ENCODE results near the gene TSHZ2.

DNA sequence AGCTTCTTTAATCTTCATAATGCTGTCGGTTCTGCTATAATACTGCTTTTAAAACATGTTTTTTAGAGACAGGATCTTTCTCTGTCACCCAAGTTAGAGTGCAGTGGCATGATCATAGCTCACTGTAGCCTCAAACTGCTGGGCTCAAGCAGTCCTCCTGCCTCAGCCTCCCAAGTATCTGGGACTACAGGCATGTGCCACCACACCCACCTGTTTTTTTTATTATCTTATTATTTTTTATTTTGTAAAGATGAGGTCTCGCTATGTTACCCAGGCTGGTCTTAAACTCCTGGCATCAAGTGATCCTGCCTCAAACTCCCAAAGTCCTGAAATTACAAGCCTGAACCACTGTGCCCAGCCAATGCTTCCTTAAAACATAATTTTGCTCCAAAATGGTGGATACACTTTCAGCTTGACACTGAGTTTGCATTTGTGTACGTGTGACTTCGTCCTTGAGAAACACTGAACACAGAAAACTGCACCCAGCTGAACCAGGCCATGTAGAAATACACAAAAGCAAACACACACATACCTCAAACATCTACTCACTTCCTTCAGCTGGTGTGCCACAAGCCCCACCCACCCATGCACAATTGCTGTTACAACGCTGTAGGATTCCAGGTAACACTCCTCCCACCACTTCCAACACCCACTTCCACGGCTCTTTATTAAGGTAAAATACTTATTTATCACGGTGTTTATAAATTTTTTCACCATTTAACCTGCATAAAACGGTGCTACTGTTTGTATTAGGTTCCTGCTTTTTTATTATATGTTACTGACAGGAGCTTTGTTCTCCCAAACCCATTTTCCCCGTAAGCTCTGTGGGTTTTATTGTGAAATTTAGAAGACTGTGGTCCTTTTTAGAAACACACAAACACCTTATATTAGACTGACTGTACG is 109.1 kb downstream of the TSHZ2 start:
- TF ChIP-seq, protein P1, sequence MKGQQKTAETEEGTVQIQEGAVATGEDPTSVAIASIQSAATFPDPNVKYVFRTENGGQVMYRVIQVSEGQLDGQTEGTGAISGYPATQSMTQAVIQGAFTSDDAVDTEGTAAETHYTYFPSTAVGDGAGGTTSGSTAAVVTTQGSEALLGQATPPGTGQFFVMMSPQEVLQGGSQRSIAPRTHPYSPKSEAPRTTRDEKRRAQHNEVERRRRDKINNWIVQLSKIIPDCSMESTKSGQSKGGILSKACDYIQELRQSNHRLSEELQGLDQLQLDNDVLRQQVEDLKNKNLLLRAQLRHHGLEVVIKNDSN (CRISPR knock-in tag; IDR thresholded peaks at IDR 0.05), result no peak
- TF ChIP-seq KLF13 (tag; IDR thresholded peaks at IDR 0.05; ENCODE audit: borderline replicate concordance, low read depth) (no peak), PRMT5 (CRISPR knock-in tag; IDR thresholded peaks at IDR 0.05) (no peak), JUND (IDR thresholded peaks at IDR 0.05; ENCODE audit: borderline replicate concordance, low read depth, low read length) (no peak), JUND (tag; IDR thresholded peaks at IDR 0.05; ENCODE audit: borderline replicate concordance, low read depth, low read length) (no peak), YY1 (IDR thresholded peaks at IDR 0.05; ENCODE audit: borderline replicate concordance in 1 of 3, control insufficient read depth in 1 of 3, extremely low read depth in 1 of 3, insufficient read depth in 3 of 3, insufficient read length in 1 of 3, insufficient replicate concordance in 2 of 3, low read depth in 1 of 3, low read length in 2 of 3) (no peak)
- TF ChIP-seq, protein P2, sequence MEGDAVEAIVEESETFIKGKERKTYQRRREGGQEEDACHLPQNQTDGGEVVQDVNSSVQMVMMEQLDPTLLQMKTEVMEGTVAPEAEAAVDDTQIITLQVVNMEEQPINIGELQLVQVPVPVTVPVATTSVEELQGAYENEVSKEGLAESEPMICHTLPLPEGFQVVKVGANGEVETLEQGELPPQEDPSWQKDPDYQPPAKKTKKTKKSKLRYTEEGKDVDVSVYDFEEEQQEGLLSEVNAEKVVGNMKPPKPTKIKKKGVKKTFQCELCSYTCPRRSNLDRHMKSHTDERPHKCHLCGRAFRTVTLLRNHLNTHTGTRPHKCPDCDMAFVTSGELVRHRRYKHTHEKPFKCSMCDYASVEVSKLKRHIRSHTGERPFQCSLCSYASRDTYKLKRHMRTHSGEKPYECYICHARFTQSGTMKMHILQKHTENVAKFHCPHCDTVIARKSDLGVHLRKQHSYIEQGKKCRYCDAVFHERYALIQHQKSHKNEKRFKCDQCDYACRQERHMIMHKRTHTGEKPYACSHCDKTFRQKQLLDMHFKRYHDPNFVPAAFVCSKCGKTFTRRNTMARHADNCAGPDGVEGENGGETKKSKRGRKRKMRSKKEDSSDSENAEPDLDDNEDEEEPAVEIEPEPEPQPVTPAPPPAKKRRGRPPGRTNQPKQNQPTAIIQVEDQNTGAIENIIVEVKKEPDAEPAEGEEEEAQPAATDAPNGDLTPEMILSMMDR (IDR thresholded peaks at IDR 0.05 in 2 of 3, conservative IDR thresholded peaks at IDR 0.05 in 1 of 3; ENCODE audit: insufficient read depth in 2 of 3, low read depth in 1 of 3, low read length in 3 of 3), result no peak
- TF ChIP-seq, protein P3, sequence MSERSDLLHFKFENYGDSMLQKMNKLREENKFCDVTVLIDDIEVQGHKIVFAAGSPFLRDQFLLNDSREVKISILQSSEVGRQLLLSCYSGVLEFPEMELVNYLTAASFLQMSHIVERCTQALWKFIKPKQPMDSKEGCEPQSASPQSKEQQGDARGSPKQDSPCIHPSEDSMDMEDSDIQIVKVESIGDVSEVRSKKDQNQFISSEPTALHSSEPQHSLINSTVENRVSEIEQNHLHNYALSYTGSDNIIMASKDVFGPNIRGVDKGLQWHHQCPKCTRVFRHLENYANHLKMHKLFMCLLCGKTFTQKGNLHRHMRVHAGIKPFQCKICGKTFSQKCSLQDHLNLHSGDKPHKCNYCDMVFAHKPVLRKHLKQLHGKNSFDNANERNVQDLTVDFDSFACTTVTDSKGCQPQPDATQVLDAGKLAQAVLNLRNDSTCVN (CRISPR knock-in tag; IDR thresholded peaks at IDR 0.05), result no peak
- TF ChIP-seq, protein P4, sequence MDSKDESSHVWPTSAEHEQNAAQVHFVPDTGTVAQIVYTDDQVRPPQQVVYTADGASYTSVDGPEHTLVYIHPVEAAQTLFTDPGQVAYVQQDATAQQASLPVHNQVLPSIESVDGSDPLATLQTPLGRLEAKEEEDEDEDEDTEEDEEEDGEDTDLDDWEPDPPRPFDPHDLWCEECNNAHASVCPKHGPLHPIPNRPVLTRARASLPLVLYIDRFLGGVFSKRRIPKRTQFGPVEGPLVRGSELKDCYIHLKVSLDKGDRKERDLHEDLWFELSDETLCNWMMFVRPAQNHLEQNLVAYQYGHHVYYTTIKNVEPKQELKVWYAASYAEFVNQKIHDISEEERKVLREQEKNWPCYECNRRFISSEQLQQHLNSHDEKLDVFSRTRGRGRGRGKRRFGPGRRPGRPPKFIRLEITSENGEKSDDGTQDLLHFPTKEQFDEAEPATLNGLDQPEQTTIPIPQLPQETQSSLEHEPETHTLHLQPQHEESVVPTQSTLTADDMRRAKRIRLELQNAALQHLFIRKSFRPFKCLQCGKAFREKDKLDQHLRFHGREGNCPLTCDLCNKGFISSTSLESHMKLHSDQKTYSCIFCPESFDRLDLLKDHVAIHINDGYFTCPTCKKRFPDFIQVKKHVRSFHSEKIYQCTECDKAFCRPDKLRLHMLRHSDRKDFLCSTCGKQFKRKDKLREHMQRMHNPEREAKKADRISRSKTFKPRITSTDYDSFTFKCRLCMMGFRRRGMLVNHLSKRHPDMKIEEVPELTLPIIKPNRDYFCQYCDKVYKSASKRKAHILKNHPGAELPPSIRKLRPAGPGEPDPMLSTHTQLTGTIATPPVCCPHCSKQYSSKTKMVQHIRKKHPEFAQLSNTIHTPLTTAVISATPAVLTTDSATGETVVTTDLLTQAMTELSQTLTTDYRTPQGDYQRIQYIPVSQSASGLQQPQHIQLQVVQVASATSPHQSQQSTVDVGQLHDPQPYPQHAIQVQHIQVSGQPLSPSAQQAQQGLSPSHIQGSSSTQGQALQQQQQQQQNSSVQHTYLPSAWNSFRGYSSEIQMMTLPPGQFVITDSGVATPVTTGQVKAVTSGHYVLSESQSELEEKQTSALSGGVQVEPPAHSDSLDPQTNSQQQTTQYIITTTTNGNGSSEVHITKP (IDR thresholded peaks at IDR 0.05; ENCODE audit: partially characterized antibody), result no peak
